Panc1 (cell line): ENCODE results near the gene TMA7. TPM values are rescaled to one million over a fixed set of nuclear protein-coding genes. Genes with fewer than 3 reads are reported as not detected.

Source experiments
- ATAC-seq: fragments of 200-7000 bp; cut with Tn5 transposase; 2 replicates; pipeline ENCODE4 v1.9.1; 2020; ENCODE audit warnings: mild to moderate bottlenecking, moderate library complexity
- BruUV-seq: library from RNA; stranded (reverse); fragments of 400-500 nt; replicated peaks from 2 replicates; lab custom pipeline; 2021; lab: Mats Ljungman, UMichigan
- CTCF ChIA-PET: fragments of 300-600 bp; sonication (Branson Sonifier 250); formaldehyde crosslinking; loops from one replicate; lab custom pipeline; 2022; ENCODE audit warnings: antibody characterized with exemption; lab: Charles Lee
- POLR2A ChIA-PET: fragments of 300-600 bp; sonication (Branson Sonifier 250); formaldehyde crosslinking; loops from one replicate; lab custom pipeline; 2022; ENCODE audit warnings: antibody characterized with exemption; lab: Charles Lee
- DNase-seq: peaks from one replicate; pipeline ENCODE4 v3.0.0-alpha.2; 2010; ENCODE audit warnings: low read depth, low spot score
- H3K27ac ChIP-seq: 2 replicates; pipeline ENCODE4 v1.5.1; 2011; ENCODE audit warnings: mild to moderate bottlenecking, low read length, inconsistent platforms
- H3K27me3 ChIP-seq: fragments of 200-500 bp; sonication (Bioruptor generic); 2 replicates; pipeline ENCODE4 v1.6.0; 2014; ENCODE audit warnings: low read length, inconsistent platforms; ENCODE audit not compliant: control insufficient read depth, insufficient read depth
- H3K36me3 ChIP-seq: fragments of 200-500 bp; sonication (Bioruptor generic); 2 replicates; pipeline ENCODE4 v1.5.1; 2014; ENCODE audit warnings: inconsistent platforms, mild to moderate bottlenecking, low read length, moderate library complexity; ENCODE audit not compliant: control insufficient read depth, insufficient read depth
- H3K4me1 ChIP-seq: 2 replicates; pipeline ENCODE4 v1.5.1; 2011; ENCODE audit warnings: inconsistent platforms, mild to moderate bottlenecking, low read length, moderate library complexity; ENCODE audit not compliant: control insufficient read depth, insufficient read depth
- H3K4me3 ChIP-seq, 2 experiments: 2 replicates each; pipeline ENCODE4 v1.5.1; 2011 to 2012; ENCODE audit warnings: low read depth in 2 of 2, low read length in 2 of 2, mild to moderate bottlenecking in 2 of 2, inconsistent platforms in 1 of 2, moderate library complexity in 1 of 2
- H3K9me3 ChIP-seq: fragments of 200-500 bp; sonication (Bioruptor generic); 2 replicates; pipeline ENCODE4 v1.5.1; 2014; ENCODE audit warnings: low read depth, mild to moderate bottlenecking, inconsistent platforms, low read length, moderate library complexity; ENCODE audit not compliant: control insufficient read depth, insufficient read depth
- POLR2AphosphoS5 ChIP-seq: IDR thresholded peaks from 2 replicates; pipeline ENCODE4 v1.6.1; 2012; ENCODE audit warnings: mild to moderate bottlenecking, low read depth, low read length, moderate library complexity
- SIN3A ChIP-seq: IDR thresholded peaks from 2 replicates; pipeline ENCODE4 v1.6.1; 2012; ENCODE audit warnings: low read depth, mild to moderate bottlenecking, low read length, moderate library complexity, borderline replicate concordance; ENCODE audit not compliant: insufficient read depth
- TCF7L2 ChIP-seq: IDR thresholded peaks from 2 replicates; pipeline ENCODE4 v1.6.1; 2011; ENCODE audit warnings: mild to moderate bottlenecking, low read depth, low read length, inconsistent platforms
- in situ Hi-C: cut with HindIII; loops from 2 replicates; pipeline ENCODE4 v1.10.0; 2016; ENCODE audit warnings: low sequenced_read_pairs, low pct_unique_long_range_greater_than_20kb
- intact Hi-C: fragments of 100-400 bp; cut with micrococcal nuclease; formaldehyde crosslinking; loops from one replicate; pipeline ENCODE4 v1.10.0; 2022; ENCODE audit not compliant: unreplicated experiment
- total RNA-seq: library from RNA; stranded (reverse); gene quantifications from one replicate; pipeline ENCODE4 v1.2.1, GENCODE V29; 2021; ENCODE audit not compliant: unreplicated experiment
- TF ChIP-seq, protein P1 (sequence below), 2 experiments: IDR thresholded peaks; 2 replicates each; pipeline ENCODE4 v1.6.1; 2011 to 2012; ENCODE audit warnings: low read depth in 2 of 2, control low read depth in 1 of 2, low read length in 1 of 2, mild to moderate bottlenecking in 1 of 2, moderate library complexity in 1 of 2; ENCODE audit not compliant: insufficient read depth in 1 of 2
- TF ChIP-seq, protein P2 (sequence below): fragments of 450-650 bp; IDR thresholded peaks from 2 replicates; pipeline ENCODE4 v1.5.1; 2017; ENCODE audit warnings: mild to moderate bottlenecking

TMA7 gene
- total RNA-seq, 1 experiment from 2014 or later: 175 TPM

DNA sequence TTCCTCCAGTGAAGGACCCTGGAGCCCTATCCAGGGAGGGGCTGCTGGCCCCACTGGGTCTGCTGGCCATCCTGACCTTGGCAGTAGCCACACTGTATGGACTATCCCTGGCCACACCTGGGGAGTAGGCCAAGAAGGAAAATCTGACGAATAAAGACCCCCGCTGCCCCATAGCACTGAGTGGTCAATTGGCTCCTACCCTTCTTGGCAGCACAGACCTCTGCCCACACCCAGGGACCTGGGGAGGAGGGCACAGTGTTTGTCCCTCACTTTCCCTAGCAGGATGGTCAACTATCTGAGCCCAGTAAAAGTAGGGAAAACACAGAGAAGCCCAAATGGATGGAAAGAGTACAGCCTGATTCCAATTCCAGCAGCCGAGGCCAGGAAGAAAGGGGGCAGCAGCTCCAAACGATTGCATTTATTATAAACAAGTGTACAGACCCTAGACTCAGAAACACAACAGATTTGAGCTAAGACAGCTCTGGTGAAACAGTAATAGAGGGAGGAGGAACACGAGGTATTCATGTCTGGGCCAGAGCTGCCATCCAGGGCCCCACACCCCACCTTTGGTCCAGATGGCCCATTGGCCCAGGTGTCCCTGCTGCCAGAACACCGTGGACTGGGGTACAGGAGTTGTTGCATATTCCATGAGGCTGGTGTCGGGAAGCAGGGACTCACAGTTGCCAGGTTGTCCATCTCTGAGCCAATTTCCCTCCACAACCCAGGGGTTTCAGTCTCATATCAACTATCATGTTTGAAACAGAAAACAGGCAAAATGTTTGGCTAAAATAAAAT, 27.6 kb downstream of the TMA7 start:
- DNase-seq: no peak
- in situ Hi-C loops: no loop called here
- Histone ChIP-seq H3K4me1 (peaks cover 10% of the 10 kb centered on the region), H3K4me3 (no peak overlapping the region), H3K9me3 (no peaks in the 10 kb centered on the region), H3K27me3 (no peaks in the 10 kb centered on the region), H3K36me3 (no peaks in the 10 kb centered on the region; the same call in 1 of the 2 replicates), H3K27ac (no peak overlapping the region)
- TF ChIP-seq TCF7L2: no peak
- TF ChIP-seq POLR2AphosphoS5: no peak
- TF ChIP-seq, protein P1, sequence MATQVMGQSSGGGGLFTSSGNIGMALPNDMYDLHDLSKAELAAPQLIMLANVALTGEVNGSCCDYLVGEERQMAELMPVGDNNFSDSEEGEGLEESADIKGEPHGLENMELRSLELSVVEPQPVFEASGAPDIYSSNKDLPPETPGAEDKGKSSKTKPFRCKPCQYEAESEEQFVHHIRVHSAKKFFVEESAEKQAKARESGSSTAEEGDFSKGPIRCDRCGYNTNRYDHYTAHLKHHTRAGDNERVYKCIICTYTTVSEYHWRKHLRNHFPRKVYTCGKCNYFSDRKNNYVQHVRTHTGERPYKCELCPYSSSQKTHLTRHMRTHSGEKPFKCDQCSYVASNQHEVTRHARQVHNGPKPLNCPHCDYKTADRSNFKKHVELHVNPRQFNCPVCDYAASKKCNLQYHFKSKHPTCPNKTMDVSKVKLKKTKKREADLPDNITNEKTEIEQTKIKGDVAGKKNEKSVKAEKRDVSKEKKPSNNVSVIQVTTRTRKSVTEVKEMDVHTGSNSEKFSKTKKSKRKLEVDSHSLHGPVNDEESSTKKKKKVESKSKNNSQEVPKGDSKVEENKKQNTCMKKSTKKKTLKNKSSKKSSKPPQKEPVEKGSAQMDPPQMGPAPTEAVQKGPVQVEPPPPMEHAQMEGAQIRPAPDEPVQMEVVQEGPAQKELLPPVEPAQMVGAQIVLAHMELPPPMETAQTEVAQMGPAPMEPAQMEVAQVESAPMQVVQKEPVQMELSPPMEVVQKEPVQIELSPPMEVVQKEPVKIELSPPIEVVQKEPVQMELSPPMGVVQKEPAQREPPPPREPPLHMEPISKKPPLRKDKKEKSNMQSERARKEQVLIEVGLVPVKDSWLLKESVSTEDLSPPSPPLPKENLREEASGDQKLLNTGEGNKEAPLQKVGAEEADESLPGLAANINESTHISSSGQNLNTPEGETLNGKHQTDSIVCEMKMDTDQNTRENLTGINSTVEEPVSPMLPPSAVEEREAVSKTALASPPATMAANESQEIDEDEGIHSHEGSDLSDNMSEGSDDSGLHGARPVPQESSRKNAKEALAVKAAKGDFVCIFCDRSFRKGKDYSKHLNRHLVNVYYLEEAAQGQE (IDR thresholded peaks at IDR 0.05; ENCODE audit: insufficient read depth in 1 of 2, low read depth in 2 of 2, low read length in 1 of 2): no peak
- TF ChIP-seq, protein P2, sequence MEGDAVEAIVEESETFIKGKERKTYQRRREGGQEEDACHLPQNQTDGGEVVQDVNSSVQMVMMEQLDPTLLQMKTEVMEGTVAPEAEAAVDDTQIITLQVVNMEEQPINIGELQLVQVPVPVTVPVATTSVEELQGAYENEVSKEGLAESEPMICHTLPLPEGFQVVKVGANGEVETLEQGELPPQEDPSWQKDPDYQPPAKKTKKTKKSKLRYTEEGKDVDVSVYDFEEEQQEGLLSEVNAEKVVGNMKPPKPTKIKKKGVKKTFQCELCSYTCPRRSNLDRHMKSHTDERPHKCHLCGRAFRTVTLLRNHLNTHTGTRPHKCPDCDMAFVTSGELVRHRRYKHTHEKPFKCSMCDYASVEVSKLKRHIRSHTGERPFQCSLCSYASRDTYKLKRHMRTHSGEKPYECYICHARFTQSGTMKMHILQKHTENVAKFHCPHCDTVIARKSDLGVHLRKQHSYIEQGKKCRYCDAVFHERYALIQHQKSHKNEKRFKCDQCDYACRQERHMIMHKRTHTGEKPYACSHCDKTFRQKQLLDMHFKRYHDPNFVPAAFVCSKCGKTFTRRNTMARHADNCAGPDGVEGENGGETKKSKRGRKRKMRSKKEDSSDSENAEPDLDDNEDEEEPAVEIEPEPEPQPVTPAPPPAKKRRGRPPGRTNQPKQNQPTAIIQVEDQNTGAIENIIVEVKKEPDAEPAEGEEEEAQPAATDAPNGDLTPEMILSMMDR: no peak
- no TSS peak for BruUV-seq
- intact Hi-C loops: loop anchor here (5.0 kb wide), 1 partner anchor 80 kb away; no protein-coding TSS in a partner anchor
- no peak for ATAC-seq
- ChIA-PET POLR2A (no interaction called here), CTCF (no interaction called here)

DNA sequence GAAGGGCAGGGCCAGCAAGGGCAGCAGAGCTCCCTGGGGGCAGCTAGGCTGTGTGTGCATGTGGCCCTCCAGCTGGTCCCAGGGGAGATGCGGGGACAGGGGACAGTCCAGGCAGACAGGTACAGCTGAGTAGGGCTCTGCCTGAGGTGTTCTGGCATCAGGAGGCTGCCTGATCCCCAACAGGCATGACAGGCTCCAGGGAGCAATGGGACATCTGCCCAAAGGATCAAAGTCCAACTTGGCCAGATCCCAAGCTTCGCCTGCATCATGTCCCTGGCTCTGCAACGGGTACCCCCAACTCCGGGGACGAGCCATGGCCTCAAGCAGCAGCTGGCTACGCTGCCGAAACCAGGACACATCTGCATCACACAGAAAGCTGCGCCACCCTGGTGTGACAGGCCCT, 28.3 kb downstream of the TMA7 start:
- ChIA-PET POLR2A (no interaction called here), CTCF (no interaction called here)
- no peaks in the 10 kb centered on the region; the same call in 1 of the 2 replicates for H3K36me3 ChIP-seq
- intact Hi-C loops: loop anchor here (5.0 kb wide), 1 partner anchor 79 kb away; no protein-coding TSS in a partner anchor
- H3K4me3 ChIP-seq: no peak overlapping the region
- BruUV-seq: TSS peak; percentile 55
- in situ Hi-C loops: no loop called here
- H3K27ac ChIP-seq: no peak overlapping the region
- no peak for TF ChIP-seq SIN3A
- TF ChIP-seq, protein P2: no peak
- no peak for TF ChIP-seq TCF7L2
- TF ChIP-seq, protein P1 (IDR thresholded peaks at IDR 0.05; ENCODE audit: insufficient read depth in 1 of 2, low read depth in 2 of 2, low read length in 1 of 2): no peak
- TF ChIP-seq POLR2AphosphoS5: no peak
- no peaks in the 10 kb centered on the region for H3K27me3 ChIP-seq
- DNase-seq (no peak), ATAC-seq (no peak)
- peaks cover 13% of the 10 kb centered on the region for H3K4me1 ChIP-seq
- no peaks in the 10 kb centered on the region for H3K9me3 ChIP-seq
